Panc1 (cell line): ENCODE data around the gene TOB1.

Experiments used
- POLR2AphosphoS5 ChIP-seq: IDR thresholded peaks from 2 replicates; pipeline ENCODE4 v1.6.1; 2012; ENCODE audit warnings: mild to moderate bottlenecking, low read depth, low read length, moderate library complexity
- REST ChIP-seq, 2 experiments: IDR thresholded peaks; 2 replicates each; pipeline ENCODE4 v1.6.1; 2011 to 2012; ENCODE audit warnings: low read depth in 2 of 2, control low read depth in 1 of 2, low read length in 1 of 2, mild to moderate bottlenecking in 1 of 2, moderate library complexity in 1 of 2; ENCODE audit not compliant: insufficient read depth in 1 of 2
- SIN3A ChIP-seq: IDR thresholded peaks from 2 replicates; pipeline ENCODE4 v1.6.1; 2012; ENCODE audit warnings: low read depth, mild to moderate bottlenecking, low read length, moderate library complexity, borderline replicate concordance; ENCODE audit not compliant: insufficient read depth
- TCF7L2 ChIP-seq: IDR thresholded peaks from 2 replicates; pipeline ENCODE4 v1.6.1; 2011; ENCODE audit warnings: mild to moderate bottlenecking, low read depth, low read length, inconsistent platforms
- TF ChIP-seq, protein P1 (sequence below): fragments of 450-650 bp; IDR thresholded peaks from 2 replicates; pipeline ENCODE4 v1.5.1; 2017; ENCODE audit warnings: mild to moderate bottlenecking

DNA sequence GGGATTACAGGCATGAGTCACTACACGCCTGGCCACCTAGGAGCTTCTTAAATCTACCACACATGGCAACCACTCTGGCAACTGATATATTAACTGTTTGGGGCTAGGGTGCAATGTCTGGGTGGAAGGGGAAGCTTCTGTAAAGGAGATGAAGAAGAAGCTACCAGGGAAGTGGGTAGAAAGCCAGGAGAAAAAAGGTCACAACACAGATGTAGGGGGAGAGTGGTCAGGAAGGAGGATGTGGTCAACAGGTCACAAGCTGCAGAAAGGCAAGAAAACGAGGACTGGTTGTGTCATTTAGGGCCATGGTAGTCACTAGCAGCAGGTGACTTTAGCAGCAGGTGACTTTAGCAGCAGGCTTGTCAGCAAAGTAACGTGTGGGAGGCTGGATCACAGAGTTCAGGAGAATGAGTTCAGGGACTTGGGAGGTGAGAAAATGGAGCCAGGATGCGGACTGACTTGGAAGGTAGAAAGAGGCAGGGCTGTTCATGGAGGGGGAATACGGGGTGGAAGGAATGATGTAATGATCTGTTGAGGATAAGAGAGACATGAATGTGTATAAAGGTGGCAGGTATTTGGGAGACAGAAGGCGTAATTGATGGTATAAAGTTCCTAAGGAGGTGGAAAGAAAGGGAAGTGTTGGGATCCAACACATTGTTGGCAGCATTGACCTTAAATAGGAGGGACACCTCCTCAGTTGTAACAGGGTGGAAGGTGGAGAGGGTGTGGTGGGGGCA lies 47.1 kb downstream of the TOB1 start:
- TF ChIP-seq POLR2AphosphoS5 (no peak), REST (IDR thresholded peaks at IDR 0.05; ENCODE audit: insufficient read depth in 1 of 2, low read depth in 2 of 2, low read length in 1 of 2) (no peak), SIN3A (no peak), TCF7L2 (no peak)
- TF ChIP-seq, protein P1, sequence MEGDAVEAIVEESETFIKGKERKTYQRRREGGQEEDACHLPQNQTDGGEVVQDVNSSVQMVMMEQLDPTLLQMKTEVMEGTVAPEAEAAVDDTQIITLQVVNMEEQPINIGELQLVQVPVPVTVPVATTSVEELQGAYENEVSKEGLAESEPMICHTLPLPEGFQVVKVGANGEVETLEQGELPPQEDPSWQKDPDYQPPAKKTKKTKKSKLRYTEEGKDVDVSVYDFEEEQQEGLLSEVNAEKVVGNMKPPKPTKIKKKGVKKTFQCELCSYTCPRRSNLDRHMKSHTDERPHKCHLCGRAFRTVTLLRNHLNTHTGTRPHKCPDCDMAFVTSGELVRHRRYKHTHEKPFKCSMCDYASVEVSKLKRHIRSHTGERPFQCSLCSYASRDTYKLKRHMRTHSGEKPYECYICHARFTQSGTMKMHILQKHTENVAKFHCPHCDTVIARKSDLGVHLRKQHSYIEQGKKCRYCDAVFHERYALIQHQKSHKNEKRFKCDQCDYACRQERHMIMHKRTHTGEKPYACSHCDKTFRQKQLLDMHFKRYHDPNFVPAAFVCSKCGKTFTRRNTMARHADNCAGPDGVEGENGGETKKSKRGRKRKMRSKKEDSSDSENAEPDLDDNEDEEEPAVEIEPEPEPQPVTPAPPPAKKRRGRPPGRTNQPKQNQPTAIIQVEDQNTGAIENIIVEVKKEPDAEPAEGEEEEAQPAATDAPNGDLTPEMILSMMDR = no peak
